Suppressor macrophage (primary cell): Measurements from ENCODE around the gene CRCP.
"Not testable (repeated sequence)": the region's sequence is repeated elsewhere in the genome, so short reads cannot be mapped to it uniquely, and the experiment has no call there.

Experiments used
- DNase-seq, 4 experiments: peaks; one replicate each; pipeline ENCODE4 v3.0.0-alpha.2; 2020 to 2022

The CRCP gene

DNA sequence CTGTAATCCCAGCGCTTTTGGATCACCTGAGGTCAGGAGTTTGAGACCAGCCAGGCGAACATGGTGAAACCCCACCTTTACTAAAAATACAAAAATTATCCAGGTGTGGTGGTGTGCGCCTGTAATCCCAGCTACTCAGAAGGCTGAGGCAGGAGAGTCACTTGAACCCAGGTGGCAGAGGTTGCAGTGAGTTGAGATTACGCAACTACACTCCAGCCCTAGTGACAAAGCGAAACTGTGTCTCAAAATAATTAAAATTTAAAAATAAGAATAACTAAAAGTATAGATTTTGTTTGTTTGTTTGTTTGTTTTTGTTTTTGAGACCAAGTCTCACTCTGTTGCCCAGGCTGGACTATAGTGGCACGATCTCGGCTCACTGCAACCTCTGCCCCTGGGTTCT lies 41.4 kb downstream of the CRCP start:
- DNase-seq = not testable (repeated sequence)

DNA sequence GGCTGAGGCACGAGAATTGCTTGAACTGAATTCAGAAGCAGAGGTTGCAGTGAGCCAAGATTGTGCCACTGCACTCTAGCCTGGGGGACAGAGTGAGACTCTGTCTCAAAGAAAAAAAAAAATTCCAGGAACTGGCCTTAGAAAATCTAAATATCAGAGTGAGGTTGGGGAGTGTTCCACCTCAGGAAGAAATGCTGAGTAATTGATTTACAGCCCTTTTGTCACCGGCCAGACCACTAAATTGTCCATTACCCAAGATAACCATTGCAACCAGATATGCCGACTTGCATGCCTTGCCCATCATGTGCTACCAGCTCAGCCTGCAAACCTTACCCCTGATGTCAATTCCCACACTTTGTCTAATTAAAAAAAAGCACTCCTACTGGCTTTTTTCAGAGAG lies 42.4 kb downstream of the CRCP start:
- no peak for DNase-seq

DNA sequence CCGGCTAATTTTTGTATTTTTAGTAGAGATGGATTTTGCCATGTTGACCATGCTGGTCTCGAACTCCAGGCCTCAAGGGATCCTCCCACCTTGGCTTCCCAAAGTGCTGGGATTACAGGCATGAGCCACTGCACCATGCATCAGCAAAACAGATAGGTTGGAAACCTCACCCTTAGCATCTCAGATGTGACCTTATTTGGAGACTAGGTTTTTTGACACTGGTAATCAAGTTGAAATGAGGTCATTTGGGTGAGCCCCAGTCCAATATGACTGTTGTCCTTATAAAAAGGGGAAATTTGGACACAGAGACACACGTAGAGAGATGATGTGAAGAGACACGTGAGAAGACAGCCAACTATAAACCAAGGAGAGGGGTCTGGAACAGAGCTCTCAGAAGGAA lies 48.0 kb downstream of the CRCP start:
- no peak for DNase-seq

DNA sequence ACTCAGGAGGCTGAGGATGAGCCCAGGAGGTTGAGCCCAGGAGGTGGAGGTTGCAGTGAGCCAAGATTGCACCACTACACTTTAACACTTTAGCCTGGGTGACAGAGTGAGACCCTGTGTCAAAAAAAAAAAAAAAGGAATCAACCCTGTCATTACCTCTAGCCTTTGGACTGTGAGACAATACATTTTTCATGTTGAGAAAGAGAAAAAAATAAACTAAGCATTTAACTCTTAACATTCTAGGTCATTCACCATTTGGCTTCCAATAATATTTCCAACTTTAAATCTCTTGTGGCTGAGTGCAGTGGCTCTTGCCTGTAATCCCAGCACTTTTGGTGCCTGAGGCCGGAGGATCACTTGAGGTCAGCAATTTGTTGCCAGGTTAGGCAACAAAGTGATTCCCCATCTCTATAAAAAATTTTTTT lies 48.6 kb downstream of the CRCP start:
- no peak for DNase-seq

DNA sequence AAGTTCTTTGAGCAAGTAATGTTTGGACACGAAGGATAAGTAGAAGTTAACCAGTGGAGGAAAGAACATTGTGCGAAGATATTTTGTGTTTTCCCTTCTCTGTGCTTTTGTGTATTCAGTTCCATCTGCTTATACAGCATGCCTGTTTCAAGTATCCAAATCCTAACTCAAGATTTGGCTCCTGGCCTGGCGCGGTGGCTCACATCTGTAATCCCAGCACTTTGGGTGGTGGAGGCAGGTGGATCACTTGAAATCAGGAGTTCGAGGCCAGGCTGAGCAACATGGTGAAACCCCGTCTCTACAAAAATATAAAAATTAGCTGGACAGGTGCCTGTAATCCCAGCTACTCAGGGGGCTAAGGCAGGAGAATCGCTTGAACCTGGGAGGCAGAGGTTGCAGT lies 49.7 kb downstream of the CRCP start:
- DNase-seq = no peak

DNA sequence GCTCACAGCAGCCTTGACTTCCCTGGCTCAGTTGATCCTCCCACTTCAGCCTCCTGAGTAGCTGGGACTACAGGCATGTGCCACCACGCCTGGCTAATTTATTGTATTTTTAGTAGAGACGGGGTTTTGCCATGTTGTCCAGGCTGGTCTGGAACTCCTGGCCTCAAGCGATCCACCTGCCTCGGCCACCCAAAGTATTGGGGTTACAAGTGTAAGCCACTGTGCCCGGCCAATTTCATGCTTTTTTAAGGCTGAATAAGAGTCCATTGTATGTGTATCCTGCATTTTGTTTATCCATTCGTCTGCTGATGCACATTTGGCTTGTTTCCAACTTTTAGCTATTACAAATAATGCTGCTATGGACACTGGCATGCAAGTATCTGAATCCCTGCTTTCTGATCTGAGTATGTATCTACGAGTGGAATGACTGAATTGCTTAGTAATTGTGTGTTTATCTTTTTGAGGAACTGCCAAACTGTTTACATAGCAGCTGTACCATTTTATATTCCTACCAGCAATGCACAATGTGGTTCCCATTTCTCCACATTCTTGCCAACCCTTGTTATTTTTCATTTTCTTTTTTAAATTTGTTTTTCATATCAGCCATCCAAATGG lies 53.2 kb downstream of the CRCP start:
- peak in 3 of 4 experiments; percentile 23 to 57 (median 55) for DNase-seq

DNA sequence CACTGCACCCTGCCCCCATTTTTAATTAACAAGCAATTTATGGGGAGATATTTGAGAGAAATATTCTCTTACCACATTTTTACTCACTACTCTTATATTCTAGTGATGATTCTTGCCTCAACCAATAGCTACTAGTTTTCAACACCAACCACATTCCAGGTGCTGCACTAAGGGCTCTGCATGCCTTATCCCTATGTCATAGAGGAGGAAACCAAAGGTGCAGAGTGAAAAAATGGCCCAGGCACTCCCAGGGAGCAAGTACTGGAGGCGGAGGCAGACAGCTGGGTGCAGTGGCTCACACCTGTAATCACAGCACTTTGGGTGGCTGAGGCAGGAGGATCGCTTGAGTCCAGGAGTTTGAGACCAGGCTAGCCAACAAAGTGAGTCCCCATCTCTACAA lies 55.0 kb downstream of the CRCP start:
- DNase-seq = no peak

DNA sequence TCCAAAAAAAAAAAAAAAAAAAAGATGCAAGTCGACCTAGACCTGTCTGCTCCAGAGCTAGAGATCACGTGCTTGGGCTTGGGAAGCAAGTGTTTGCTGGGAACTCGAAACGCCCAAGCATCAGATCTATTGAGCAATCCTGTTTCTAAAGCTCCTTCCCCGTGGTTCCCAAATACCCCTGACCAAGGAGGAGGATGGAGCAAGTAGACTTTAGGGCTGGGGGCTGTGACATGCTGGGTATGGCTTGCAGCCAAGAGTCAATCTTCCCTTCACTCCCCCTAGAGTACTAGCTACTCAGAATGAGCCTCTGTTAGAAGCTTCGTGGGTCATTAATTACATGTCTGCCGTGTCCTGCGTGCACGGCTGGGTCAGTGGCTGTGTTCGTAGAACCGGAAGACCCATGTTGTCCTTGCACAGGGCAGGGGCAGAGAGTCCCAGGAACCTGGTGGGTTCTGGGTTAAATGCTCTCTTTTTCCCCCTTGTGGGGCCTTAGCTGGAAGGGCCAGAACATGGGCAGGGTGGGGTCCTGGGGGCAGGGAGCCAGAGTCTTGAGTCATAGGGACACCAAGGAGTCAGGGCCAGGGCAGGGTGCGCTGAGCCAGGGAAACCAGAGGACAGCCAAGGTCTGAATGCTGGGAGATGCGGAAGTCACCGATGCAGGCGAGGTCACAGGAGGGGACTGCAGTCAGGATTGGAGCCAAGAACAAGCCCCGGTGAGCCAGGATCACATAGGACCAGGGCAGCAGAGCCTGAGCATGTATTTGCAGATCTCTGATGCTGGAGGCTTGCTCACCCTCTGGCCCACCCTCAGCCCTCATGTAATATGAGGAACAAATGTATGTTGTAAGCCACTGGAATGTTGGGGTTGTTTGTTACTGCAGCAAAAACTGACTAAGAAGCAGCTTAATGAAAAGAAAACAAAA lies 55.9 kb downstream of the CRCP start:
- peak in 1 of 4 experiments; percentile 7 for DNase-seq

DNA sequence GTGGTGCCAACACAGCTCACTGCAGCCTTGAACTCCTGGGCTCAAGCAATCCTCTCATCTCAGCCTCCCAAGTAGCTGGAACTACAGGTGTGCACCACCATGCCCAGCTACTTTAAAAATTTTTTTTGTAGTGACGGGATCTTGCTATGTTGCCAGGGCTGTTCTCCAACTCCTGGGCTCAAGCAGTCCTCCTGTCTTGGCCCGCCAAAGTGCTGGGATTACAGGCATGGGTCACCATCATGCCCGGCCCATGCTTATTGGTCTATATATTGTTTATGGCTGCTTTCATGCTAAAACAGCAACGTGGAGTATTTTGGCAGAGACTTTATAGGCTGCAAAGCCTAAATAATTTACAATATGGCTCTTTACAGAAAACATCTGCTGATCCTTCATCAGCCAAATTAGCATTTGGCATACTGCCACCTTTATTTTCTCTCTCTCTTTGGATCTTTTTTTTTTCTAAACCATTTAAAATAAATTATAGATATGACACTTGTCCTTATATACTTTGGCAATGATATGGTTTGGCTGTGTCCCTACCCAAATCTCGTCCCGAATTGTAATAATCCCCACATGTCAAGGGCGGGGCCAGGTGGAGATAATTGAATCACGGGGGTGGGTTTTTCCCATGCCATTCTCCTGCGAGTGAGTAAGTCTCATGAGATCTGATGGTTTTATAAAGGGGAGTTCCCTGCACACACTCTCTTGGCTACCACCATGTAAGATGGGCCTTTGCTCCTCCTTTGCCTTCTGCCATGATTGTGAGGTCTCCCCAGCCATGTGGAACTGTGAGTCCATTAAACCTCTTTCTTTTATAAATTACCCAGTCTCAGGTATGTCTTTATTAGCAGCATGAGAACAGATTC lies 58.1 kb downstream of the CRCP start:
- not testable (repeated sequence) for DNase-seq

DNA sequence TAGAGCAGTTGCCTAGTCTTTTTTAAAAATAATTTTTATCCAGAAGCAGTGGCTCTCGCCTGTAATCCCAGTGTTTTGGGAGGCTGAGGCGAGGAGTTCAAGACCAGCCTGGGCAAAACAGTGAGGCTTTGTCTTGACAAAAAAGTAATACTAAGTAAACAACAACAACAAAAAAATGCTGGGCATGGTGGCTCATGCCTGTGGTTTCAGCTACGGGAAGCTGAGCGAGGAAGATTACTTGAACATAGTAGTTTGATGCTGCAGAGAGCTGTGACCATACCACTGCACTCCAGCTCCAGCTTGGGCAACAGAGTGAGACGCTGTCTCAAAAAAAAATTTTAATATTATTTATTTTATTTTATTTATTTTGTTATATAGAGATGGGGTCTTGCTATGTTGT lies 59.2 kb downstream of the CRCP start:
- DNase-seq = no peak

DNA sequence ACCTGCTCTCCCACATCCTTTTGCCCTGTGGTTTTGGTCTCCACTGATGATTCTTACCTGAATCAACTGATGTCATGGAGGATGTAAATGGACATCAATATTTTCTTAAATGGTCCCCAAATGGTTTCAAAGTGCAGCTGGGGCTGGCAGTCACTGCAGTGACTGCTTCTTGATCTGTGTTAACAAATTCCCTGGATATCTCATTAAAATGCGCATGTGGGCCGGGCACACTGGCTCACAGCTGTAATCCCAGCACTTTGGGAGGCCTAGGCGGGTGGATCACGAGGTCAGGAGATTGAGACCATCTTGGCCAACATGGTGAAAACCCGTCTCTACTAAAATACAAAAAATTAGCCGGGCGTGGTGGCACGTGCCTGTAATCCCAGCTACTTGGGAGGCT lies 60.4 kb downstream of the CRCP start:
- not testable (repeated sequence) for DNase-seq

DNA sequence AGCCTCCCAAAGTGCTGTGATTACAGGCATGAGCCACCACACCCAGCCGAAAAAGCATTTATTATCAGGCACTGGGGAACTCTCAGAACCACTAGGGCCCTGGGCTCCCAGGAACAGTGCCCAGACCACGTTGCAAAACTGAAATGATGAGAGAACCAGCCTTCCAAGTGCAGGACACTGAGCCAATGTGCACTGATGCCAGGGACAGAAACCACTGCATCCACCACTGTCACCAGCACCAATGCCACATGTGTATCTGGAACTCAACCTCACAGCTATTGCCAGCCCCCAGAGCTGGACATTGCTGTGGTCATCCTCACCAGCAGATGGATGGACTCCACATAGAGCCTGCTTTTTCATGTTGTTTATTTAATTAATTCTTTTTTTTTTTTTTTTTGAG lies 62.3 kb downstream of the CRCP start:
- DNase-seq = no peak

DNA sequence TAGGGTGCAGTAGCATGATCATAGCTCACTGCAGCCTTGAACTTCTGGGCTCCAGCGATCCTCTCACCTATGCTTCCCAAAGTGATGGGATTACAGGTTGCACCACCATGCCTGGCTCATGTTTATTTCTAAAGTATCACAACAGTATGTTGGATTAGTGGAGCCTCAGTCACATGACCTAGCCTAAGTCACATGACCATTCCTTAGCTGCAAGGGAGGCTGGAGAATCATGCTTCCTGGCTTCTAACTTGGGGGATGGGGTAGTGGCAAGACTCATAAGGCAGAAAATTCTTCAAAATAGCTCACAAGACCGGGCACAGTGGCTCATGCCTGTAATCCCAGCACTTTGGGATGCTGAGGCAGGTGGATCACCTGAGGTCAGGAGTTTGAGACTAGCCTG lies 63.6 kb downstream of the CRCP start:
- DNase-seq = no peak

DNA sequence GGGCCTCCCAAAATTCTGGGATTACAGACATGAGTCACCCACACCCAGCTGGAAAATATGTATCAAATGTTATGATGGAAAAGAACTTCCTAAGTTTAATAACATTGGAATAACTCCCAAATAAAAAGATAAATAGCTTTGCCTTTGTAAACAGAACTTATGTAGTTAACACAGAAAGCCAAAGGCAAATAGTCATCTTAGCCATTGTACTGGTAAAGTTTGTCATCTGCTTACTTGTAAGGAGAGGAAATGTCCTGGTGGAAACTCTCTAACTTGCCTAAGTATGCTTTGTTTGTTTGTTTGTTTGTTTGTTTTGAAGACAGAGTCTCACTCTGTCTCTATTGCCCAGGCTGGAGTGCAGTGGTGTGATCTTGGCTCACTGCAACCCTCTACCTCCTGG lies 66.7 kb downstream of the CRCP start:
- DNase-seq = no peak

DNA sequence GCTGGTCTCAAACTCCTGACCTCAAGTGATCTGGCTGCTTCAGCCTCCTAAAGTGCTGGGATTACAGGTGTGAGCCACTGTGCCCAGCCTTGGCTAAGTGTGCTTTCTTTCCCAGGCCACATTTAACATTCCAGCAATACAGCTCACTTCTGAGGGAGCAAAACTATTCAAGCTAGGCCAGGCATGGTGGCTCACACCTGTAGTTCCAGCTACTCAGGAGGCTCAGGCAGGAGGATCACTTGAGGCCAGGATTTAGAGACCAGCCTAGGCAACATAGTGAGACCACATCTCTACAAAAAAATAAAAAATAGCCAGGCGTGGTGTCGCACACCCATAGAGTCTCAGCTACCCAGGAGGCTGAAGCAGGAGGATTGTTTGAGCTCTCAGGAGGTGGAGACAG lies 67.2 kb downstream of the CRCP start:
- no peak for DNase-seq

DNA sequence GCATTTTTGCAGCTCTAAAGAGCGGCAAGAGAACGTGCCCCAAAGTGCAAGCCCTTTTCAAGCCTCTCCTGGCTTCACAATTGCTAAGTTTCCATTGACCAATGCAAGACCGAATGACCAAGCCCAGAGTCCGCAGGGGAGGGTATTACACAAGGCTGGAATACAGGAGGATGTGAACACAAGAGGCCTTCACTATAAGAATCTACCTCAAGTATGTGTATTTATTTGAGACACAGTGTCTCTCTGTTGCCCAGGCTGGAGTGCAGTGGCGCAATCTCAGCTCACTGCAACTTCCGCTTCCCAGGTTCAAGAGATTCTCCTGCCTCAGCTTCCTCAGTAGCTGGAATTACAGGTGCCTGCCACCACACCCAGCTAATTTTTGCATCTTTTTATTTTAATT lies 68.3 kb downstream of the CRCP start:
- DNase-seq = no peak

DNA sequence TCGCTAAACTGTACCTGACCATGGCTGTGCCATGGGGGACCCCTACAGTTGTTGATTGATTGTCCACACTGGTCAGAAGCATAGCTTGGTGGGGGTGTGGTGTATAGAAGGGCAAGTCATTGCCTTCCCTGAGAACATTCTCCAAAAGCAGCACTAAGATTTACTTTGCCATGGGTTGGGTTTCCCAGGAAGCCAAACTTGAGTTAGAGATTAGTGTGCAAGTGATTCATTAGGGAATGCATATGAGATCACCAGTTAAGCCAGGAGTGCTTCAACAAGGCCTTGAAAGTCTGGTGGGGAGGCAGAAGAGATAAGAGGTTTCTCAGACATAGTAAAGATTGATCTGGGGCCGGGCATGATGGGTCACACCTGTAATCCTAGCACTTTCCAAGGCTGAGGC lies 69.1 kb downstream of the CRCP start:
- DNase-seq = no peak

DNA sequence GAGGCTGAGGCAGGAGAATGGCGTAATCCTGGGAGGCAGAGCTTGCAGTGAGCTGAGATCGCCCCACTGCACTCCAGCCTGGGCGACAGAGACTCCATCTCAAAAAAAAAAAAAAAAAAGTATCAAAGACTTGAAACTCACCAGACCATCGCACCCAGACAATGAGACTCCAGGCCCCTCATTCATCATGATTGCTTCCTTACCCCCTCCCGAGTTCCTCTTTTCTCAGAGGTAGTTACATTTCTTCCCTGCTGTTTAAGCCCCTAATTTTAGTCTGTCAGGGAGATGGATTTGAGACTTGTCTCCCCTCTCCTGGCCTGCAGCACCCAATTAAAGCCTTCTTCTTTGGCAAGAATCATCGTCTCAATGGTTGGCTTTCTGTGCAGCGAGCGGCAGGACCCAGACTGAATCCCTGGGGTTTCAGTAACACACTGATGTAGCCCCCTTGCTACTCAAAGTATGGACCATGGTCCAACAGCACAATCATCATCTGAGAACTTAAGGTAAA lies 71.1 kb downstream of the CRCP start:
- no peak for DNase-seq

DNA sequence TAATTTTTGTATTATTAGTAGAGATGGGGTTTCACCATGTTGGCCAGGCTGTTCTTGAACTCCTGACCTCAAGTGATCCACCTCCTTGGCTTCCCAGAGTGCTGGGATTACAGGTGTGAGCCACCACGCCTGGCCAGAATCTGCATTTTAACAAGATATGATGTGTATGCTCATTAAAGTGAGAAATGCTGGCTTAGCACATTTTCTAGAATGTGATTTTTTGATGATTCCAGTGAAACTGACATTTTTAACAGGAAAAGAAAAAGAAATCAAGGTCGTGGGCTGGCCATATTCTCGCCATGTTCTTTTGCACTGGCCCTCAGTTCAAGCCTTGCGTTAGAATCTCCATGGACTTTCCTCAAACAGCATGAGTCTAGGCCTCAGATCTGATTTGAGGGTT lies 72.3 kb downstream of the CRCP start:
- DNase-seq = no peak

DNA sequence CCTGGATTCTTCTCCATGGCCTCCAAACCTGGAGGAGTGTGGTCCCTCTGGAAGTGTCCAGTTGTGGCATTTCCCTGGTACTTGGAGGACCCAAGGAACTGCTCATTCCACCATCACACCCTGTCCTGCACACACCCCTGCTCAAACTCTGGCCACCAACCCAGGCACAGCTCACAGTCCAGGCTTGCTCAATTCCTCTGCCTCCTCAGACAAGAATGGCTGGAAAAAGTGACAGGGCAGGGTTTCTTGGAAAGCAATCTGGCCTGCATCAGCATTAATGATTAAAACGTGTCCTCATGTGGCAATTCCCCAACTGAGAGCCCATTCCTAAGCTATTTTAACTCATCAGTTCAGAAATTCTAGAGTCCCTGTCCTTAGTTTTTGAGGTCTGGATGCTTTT lies 73.3 kb downstream of the CRCP start:
- DNase-seq = peak in 2 of 4 experiments; percentile 23 to 37

DNA sequence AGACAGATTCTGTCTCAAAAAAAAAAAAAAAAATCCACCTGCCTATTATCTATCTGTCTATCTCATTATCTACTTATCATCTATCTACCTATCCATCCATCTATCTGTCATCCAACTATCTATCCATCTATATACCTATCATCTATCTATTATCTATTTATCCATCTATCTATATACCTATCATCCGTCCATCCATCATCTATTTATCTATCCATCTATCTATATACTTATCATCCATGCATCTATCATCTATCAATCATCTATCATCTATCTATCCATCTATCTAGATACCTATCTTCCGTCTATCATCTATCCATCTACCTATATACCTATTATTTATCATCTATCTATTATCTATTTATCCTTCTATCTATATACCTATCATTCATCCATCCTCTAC lies 74.0 kb downstream of the CRCP start:
- no peak for DNase-seq

DNA sequence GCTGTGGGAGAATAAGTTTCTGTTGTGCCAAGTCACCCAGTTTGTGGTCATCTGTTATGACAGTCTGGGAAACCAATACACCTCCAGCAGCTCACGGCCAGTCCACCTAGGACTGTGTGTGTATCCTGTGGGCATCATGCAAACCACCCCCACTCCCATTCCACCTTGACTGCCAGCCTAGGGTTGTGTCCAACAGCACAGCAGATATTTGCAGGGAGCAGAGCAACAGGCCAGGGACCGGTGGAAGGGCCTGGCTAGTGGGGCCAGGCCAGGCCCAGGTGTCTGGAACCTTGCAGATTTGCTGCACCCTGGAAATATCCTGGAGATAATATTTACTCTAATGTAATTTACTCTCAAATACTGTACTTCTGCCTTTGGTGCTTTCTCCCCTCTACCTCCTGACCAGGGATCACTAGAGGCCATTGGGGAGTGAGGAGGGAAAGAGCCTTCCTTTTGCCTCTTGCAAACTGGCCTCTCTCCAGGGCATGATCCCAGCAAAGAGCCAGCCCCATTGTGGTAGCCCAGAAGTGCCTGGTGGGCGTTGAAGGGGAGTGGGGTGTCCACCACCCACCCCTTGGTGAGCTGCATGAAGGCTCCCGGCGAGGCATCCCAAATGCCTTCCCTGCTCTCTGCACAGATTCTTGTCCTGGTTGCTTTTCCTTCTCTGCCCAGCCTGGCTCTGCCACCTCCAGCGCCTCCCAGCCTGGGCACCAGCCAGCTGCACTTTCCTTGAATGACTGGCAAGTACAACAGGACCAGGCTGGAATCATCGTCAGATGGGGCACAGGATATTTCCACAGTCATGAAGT lies 75.3 kb downstream of the CRCP start:
- DNase-seq = no peak
